ENCODE data around the gene ALDH3B1.
A peak's percentile ranks its signal among the peaks of the same experiment; 100 is the strongest.

Gene ALDH3B1

DNA sequence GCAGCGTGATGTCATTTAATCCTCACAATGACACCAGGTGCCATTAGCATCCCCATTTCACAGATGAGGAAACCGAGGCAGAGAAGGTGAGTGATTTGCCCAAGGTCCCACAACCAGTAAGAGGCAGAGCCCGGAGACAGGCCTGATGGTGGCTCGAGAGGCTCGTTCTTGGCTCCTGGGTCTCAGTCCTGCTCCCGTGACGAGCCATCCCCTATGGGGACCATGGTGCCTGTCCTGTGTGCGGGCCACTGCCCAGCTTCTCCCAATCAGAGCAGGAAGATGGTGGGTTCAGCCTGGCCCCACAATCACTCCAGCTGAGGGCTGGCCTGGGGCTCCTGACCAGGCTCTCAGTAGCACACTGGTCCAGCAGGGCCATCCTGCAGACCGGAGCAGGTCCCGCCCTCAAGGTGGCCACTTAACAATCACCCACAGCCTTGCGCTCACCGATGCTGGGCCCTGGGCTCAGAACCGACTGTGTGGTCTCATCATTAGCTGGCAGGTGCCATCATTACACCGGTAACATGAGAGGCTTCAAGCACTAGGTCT, 3.6 kb downstream of the ALDH3B1 start:
- DNase-seq (ENCODE audit: low read depth in 3 of 3, low spot score in 1 of 3): no peak

DNA sequence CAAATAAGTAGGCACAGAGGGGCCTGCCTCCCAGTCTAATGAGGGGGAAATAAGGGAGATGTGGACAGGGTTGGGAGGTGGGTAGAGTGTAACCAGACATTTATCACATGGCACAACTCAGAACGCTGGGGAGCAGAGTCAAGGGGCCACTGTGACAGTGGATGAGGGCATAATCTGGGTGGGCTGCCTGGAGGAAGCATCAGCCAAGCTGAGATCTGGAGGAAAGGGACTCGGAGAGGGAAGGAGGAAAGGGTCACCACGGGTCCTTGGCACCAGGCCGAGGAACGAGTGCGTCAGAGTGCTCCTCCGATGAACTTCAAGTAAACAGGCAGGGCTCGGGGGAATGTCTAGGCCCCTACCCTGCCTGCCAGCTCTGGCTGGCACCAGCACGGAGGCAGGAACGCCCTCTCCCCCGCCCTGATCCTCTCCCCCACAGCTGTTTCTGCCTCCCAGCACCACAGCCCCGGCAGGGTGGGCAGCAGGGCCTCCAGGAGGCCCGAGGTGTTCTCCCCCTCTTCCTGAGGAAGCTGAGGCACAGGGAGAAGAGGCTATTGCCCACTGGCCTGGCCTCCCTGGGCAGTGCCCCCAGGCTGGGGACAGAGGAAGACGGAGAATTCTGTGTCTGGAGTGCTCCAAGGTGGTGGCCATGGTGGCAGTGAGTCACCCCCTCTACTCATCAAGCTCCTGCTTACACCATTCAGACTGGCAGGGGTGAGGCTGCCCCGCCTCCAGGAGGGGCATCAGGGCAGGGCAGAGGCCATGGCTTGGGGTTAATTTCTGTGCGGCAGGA, 4.2 kb downstream of the ALDH3B1 start:
- DNase-seq (ENCODE audit: low read depth in 3 of 3, low spot score in 1 of 3): no peak

DNA sequence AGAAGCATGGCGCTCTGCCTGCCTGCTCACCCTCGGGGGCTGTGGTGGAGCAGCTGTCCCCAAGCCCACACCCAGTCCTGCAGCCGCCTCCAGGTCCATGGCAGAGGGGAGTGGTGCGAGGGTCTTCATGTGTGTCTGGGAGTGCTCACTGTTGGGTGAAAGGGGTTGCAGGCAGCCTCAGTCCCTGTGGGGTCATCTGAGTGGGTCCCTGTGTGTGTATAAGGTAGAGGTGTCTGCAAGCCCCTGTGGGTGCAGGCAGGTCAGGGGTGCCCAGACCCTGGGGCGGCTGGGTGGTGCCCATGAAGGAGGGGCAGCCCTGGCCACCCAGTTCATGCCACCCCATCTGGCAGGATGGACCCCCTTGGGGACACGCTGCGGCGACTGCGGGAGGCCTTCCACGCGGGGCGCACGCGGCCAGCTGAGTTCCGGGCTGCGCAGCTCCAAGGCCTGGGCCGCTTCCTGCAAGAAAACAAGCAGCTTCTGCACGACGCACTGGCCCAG, 4.9 kb downstream of the ALDH3B1 start:
- no peak for DNase-seq (ENCODE audit: low read depth in 3 of 3, low spot score in 1 of 3)

DNA sequence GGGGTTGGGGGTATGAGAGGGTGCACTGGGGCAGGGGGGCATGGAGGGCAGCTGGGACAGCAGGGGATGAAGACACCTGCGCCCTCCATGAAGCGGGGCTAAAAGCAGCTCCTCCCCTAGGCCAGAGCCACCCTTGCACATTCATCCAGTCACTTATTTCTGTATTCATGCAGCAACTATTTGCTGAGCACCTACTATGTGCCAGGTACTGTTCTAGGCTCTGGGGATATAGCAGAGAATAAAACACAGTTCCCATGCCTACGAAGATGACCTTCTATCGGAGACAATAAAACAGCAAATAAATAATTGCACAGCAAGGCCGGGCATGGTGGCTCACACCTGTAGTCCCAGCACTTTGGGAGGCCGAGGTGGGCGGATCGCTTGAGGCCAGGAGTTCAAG, 5.3 kb downstream of the ALDH3B1 start:
- no peak for DNase-seq (ENCODE audit: low read depth in 3 of 3, low spot score in 1 of 3)

DNA sequence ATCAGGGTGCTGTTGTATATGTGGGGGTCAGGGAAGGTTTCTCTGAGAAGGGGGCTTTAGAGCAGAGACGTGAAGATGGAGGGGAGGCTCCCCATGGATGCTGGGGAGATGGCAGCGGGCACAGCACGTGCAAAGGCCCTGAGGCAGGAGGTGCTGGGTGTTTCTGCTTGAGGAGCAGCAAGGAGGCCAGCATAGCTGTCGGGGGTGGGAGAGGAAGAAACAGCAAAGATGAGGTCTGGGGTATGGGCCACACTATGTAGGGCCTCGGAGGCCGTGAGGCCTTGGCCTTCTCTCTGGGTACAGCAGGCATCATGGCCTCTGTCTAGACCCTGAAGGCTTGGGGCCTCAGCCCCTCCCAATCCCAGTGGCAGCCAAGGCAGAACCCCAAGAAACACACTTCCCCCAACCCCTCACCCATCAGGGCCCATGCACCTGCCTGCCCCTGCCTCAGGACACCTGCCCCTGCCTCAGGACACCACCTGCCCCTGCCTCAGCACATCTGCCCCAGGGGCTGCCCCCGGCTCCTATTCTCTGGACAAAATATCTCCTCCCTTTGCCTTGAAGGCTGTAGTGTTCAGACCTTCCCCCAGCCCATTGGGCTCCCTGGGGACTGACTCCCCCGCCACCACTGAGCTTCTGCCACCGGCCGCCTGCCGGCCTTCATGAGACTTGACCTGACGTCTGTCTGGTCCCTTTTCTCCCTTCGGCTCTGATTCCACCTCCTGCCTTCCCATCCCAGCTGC, 6.2 kb downstream of the ALDH3B1 start:
- DNase-seq (ENCODE audit: low read depth in 3 of 3, low spot score in 1 of 3): no peak

DNA sequence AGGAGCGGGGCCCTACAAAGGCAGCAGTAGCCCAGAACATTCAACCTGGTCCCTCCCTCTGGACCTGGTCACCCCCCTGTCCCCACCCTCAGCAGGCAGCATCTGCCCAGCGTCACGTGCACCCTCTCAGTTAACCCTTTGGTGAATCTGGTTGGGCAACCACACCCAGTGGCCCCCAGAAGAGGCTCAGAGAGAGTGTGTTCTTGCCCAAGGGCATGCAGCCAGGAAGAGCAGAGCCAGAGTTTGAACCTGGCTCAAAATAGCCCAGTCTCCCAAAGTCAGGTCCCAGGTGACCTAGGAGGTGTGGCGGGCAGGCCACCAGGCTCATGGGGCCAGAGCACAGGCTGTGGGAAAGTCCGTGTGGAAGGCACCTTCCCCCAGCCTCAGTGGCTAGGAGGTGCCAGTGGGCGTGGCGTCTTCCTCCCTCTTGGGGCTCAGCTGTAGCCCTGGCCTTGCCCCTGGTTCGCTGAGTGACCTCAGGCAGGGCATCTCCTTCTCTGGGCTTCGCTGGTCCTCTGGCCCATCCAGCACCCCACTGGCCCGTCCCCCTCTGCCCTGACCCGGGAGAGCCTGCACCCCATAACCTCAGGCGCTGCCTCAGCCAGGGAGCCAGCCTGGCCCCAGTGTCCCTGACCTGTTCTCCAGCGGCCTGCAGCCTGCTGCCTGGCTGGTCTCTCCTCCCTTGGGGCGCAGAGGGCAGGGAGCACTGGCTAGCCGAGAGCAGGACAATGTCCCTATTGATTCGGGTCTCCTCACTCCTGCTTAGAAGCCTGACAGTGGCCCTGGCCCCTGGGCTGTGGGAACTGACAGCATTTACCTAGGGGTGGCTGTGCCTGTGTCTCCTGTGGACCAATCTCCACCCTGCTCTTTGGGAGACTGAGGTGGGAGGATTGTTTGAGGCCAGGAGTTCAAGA, 7.0 kb downstream of the ALDH3B1 start:
- DNase-seq (ENCODE audit: low read depth in 3 of 3, low spot score in 1 of 3): no peak

DNA sequence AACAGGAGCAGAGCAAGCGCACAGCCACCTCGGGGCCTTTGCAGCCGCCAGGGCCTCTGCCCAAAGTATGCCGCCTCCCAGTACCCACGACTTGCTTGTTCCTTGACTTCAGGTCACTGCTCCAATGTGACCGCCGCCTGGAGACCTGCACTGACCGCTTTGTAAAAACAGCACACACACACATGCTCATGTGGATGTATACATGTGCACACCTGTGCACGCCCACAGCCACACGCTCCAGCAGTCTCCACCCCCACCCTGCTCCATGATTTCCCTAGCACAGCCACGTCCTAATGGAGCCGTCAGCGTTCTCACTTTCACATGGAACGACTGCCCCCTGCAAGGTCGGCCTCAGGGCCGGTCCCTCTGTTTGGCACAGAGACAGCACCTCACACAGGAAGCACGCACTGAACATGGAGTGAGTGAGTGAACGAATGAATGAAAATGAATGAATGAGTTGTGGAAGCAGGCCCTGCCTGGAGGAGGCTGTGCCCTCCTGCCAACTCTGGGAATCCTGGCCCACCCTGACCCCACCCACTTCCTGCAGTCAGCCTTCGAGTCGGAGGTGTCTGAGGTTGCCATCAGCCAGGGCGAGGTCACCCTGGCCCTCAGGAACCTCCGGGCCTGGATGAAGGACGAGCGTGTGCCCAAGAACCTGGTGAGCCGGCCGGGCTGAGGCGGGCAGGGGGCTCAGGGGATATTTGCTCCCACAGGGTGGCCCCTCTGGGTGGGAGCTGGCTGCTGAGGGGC, 8.0 kb downstream of the ALDH3B1 start:
- DNase-seq (ENCODE audit: low read depth in 3 of 3, low spot score in 1 of 3): no peak

DNA sequence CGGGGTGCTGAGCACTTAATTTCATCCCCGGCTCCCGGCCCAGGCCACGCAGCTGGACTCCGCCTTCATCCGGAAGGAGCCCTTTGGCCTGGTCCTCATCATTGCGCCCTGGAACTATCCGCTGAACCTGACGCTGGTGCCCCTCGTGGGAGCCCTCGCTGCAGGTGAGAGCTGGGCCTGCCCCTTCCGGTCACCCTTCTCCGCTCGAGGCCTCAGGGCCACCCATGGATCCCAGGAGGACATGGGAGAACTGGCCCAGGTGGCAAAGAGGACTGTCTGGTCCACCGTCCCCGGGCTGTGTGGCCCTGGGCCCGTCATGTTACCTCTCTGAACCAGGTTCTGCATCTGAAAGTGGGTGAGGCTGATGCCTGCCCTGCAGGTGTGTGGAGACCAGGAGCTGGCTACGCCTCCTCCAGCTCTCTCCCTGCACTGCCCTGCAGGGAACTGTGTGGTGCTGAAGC, 8.6 kb downstream of the ALDH3B1 start:
- DNase-seq (ENCODE audit: low read depth in 3 of 3, low spot score in 1 of 3): no peak

DNA sequence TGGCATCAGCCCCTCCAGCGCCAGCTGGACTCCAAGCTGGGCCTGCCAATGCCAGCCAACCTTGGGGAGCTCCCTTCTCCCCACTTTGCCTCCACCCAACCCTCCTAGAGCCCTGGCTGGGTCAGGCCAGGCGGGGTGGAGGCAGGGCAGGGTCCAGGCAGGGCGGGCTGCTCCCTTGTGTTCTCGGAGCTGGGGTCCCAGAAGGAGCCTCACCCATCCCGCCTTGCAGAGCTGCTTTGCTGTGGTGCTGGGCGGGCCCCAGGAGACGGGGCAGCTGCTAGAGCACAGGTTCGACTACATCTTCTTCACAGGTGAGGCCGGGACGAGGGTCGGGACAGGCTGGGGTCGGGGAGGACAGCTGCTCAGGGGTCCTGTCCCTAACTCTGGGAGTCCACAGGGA, 9.4 kb downstream of the ALDH3B1 start:
- no peak for DNase-seq (ENCODE audit: low read depth in 3 of 3, low spot score in 1 of 3)

DNA sequence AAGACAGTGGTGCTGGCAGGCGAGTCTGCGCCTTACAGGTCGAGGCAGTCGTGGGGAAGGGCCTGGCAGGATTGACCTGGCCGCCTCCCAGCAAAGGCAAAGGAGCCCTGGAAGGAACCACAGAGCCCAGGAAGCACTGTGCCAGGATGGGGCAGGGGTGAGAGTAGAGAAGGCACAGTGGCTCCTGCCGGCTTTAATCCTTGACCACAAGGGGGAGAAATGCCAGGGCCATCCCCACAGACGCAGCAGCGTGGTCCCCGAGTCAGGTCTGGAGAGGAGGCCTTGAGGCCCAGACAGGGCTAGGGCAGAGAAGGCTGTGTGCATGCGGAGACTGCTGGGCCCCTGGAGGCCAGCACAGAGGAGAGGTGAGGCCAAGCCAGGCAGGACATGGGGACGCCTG, 10.4 kb downstream of the ALDH3B1 start:
- no peak for DNase-seq (ENCODE audit: low read depth in 3 of 3, low spot score in 1 of 3)

DNA sequence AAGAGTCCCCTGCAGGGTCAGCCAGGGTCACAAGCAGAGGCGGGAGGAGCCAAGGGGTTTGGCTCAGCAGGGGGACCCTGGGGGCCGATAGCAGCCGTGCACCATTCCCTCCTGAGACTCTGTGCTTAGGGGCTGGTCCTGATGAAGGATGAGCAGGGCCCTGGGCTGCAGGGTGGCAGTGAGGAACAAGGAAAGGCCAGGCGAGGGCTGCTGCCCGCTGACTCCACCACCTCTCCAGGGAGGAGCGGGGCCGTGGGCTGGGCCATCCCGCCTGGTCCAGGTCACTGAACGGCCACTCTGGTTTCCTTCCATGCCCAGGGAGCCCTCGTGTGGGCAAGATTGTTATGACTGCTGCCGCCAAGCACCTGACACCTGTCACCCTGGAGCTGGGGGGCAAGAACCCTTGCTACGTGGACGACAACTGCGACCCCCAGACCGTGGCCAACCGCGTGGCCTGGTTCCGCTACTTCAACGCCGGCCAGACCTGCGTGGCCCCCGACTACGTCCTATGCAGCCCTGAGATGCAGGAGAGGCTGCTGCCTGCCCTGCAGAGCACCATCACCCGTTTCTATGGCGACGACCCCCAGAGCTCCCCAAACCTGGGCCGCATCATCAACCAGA, 11.2 kb downstream of the ALDH3B1 start:
- no peak for DNase-seq (ENCODE audit: low read depth in 3 of 3, low spot score in 1 of 3)

DNA sequence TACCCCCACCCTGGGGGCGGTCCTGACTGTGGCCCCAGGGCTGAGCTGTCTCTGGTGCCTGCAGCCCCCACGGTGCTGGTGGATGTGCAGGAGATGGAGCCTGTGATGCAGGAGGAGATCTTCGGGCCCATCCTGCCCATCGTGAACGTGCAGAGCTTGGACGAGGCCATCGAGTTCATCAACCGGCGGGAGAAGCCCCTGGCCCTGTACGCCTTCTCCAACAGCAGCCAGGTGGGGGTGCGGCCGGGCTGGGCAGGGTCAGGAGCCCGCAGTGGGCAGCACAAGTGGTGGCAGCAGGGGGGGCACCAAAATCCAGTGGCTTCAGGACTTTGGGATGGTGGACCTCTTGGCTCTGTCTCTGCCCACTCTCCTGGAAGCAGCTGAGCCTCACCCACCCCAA, 12.4 kb downstream of the ALDH3B1 start:
- DNase-seq (ENCODE audit: low read depth in 3 of 3, low spot score in 1 of 3): no peak

DNA sequence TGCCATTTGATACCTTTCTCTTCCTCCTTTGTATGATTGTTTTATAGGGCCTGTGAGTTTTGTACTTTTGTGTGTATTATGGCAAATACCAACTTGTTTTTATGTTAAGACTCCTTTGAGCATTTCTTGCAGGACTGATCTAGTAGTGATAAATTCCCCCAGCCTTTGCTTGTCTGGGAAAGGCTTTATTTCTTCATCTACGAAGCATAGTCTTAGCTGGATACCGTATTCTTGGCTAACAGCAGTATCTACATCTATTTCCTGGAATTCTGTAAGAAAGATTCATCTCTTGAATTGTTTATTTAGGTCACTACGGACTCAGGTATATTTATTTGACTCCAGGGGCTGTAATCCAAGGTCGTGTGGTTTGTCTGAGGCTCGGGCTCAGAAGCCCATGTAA, 14.4 kb downstream of the ALDH3B1 start:
- DNase-seq (ENCODE audit: low read depth in 3 of 3, low spot score in 1 of 3): no peak

DNA sequence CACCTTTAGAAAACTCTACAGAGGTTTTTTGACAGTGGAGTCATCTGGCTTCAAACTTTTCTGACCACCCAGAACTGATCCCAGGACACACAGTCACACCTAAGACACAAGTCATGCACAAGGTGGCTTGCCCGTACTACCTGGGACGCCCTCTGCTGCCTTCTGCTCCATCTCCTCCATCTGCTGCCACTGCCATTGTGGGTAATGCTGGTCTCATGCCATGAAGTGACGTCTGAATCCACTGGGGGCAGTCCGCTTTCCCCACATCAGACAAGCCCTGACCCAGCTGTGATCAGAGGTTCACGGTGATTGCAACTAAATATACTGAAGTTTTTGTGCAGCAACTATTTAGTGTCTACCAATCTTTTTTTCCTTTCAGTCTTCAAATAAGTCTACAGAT, 14.9 kb downstream of the ALDH3B1 start:
- DNase-seq (ENCODE audit: low read depth in 3 of 3, low spot score in 1 of 3): no peak

DNA sequence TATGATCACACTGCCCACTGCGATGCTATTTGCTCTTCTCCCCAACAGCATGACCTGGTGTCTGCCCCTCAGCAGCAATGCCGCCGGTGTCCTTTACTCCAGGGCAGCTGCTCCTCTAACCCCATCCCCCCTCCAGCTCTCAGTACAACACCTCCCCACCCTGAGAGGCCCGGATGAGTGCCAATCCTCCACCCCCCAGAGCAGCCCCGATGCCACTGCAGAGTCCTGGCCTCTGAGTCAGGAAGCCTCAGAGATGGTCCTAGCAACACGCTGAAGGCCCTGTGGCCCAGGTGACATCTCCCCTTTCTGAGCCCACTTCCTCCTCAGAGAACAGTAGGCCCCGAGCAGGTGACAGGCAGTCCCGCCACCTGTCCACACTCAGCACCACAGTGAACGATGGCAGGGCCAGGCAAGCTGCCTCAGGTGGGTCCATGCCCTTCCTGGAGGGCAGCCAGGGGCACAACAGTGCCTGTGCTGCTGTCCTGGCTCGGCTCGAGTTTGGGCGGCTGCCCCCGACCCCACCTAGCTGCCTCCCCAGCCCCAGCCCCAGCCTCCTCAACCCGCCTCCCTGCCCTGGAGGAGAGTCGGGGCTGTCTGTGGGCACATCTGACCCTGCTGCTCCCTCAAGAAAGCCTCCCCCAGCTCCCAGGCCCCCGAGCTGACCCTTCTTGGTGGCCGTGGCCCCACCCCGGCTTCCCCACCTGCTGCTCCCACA, 16.4 kb downstream of the ALDH3B1 start:
- no peak for DNase-seq (ENCODE audit: low read depth in 3 of 3, low spot score in 1 of 3)

DNA sequence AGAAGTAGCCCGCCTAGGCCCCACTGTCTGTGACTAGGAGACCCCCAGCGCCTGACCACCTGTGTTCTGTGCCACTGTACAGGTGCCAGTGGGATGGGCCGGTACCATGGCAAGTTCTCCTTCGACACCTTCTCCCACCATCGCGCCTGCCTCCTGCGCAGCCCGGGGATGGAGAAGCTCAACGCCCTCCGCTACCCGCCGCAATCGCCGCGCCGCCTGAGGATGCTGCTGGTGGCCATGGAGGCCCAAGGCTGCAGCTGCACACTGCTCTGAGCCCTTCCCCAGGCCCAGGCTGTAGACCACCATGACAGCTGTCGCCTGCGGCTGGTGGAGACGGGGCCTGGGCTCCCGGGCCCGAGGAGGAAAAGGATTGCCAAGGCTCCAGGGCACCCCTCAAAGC, 17.5 kb downstream of the ALDH3B1 start:
- no peak for DNase-seq (ENCODE audit: low read depth in 3 of 3, low spot score in 1 of 3)

DNA sequence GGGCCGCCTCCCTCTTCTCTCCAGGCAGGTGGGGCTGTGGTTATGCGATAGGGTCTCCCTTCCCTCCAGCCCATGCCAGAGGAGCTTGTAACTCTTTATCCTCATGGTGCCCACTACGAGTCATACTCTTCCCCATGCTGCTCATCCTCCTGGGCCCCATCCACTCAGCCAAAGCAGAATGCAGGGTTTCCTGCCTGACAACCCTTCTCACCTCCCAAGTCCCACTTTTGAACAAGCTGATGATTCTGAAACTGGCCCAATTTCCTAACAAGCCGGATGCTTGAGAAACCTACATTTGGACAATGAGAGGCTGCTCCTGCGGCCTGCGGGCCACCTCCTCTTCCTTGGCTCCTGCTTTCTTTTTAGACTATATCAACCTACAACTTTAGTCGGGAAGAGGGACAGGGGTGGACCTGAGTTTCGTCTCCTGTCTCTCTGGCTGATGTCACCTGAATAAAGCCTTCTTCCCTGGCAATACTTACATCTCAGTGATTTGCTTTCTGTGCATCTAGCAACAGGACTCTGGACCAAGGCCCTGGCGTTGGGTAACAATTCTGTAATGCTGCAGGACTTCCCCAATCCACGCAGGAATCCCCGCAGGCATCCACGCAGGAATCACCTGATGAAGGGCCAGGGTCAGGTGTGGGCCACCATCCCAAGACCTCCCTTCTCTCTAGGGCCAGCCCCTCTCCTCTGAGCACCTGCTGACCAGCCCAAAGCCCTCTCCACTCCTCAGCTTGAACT, 18.8 kb downstream of the ALDH3B1 start:
- DNase-seq (ENCODE audit: low read depth in 3 of 3, low spot score in 1 of 3): no peak

DNA sequence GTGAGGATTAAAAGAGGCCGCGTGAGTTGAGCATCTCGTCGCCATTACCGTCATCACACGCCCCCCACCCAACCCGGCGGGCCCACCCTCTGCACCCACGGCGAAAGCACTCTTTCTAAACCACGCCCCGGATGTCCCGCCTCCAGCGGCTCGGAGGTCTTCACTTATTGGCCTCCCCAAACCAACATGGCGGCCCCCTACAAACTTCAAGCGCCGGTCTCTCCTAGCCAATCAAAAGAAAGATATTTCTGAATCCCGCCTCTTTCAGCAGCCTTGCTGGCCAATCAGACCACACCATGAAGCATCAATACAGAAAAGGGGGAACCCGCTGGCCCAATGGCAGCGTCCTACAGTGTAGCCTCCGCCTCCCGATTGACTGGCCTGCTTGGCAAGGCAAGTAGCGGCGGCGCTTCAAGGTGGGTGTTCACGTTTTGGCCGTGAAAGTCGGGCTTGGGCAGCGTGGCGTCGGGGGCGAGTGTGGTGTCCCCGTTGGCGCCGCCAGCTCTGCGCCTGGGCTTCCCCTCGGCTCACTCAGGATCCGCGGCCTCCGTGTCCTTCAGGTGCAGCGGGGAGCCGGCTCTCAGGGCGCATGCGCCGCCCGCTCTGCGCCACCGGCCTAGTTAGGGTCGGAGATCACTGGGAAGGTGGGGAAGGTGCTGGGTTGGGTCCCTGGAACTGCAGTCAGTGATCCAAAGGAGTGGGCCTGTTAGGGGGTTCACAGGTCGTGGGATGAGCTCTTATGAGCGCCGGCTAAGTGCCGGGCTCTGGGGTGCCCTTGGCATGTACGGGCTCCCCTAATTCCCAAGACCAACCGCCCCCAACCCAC, 20.4 kb downstream of the ALDH3B1 start, which contains the start of gene NDUFS8:
Gene NDUFS8, plus strand, starts transcription at position 364 of the 826 bp plus-strand sequence. CDS start 1,471 bp downstream, outside the sequence.
- DNase-seq (ENCODE audit: low read depth in 3 of 3, low spot score in 1 of 3): peak; percentile 81 to 94 (median 84)
